GM23338 (cell line): ENCODE measurements around the gene NEK6. TPM values are rescaled to one million over a fixed set of nuclear protein-coding genes. Genes with fewer than 3 reads are reported as not detected.

Source experiments
- ATAC-seq: fragments of 200-7000 bp; cut with Tn5 transposase; 3 replicates; pipeline ENCODE4 v1.9.1; 2020
- DNase-seq: peaks from one replicate; pipeline ENCODE4 v3.0.0-alpha.2; 2015; ENCODE audit warnings: low spot score
- H2AFZ ChIP-seq: fragments of 200-600 bp; sonication (generic); 2 replicates; pipeline ENCODE4 v1.8.0; 2016; ENCODE audit warnings: antibody characterized with exemption, mild to moderate bottlenecking, moderate library complexity
- H3F3A ChIP-seq: fragments of 200-600 bp; sonication (generic); replicated peaks from 2 replicates; pipeline ENCODE4 v1.8.0; 2017; ENCODE audit warnings: antibody characterized with exemption, mixed run types, low read depth
- H3K27ac ChIP-seq: fragments of 200-600 bp; sonication (generic); 2 replicates; pipeline ENCODE4 v1.6.1; 2016; ENCODE audit warnings: low read depth
- H3K27me3 ChIP-seq: fragments of 200-600 bp; sonication (generic); 2 replicates; pipeline ENCODE4 v1.8.0; 2016; ENCODE audit warnings: mild to moderate bottlenecking, mixed run types, moderate library complexity; ENCODE audit not compliant: insufficient read depth
- H3K36me3 ChIP-seq: fragments of 200-600 bp; sonication (generic); 2 replicates; pipeline ENCODE4 v1.8.0; 2016; ENCODE audit warnings: mild to moderate bottlenecking; ENCODE audit not compliant: insufficient read depth
- H3K4me1 ChIP-seq: fragments of 200-600 bp; sonication (generic); 2 replicates; pipeline ENCODE4 v1.8.0; 2016; ENCODE audit warnings: mild to moderate bottlenecking, moderate library complexity; ENCODE audit not compliant: insufficient read depth
- H3K4me2 ChIP-seq: fragments of 200-600 bp; sonication (generic); 2 replicates; pipeline ENCODE4 v1.7.1; 2017; ENCODE audit warnings: mixed run types
- H3K4me3 ChIP-seq: fragments of 200-600 bp; sonication (generic); 2 replicates; pipeline ENCODE4 v1.6.1; 2016; ENCODE audit warnings: mixed run types
- H3K79me2 ChIP-seq: fragments of 200-600 bp; sonication (generic); replicated peaks from 2 replicates; pipeline ENCODE4 v1.8.0; 2017; ENCODE audit warnings: mild to moderate bottlenecking; ENCODE audit not compliant: insufficient read depth
- H3K9me2 ChIP-seq: fragments of 200-600 bp; sonication (generic); 2 replicates; pipeline ENCODE4 v1.8.0; 2017; ENCODE audit not compliant: insufficient read depth
- H4K20me1 ChIP-seq: fragments of 200-600 bp; sonication (generic); replicated peaks from 2 replicates; pipeline ENCODE4 v1.8.0; 2017; ENCODE audit warnings: mild to moderate bottlenecking; ENCODE audit not compliant: insufficient read depth
- H3K27ac Mint-ChIP-seq: 2 replicates; pipeline ENCODE4 v1.8.0; 2020; ENCODE audit warnings: inconsistent platforms, mild to moderate bottlenecking, moderate library complexity, mixed read lengths
- H3K27me3 Mint-ChIP-seq: 3 replicates; pipeline ENCODE4 v1.8.0; 2022; ENCODE audit warnings: low read depth, mild to moderate bottlenecking, moderate library complexity, mixed read lengths, inconsistent platforms; ENCODE audit not compliant: insufficient read depth, poor library complexity
- H3K36me3 Mint-ChIP-seq: 3 replicates; pipeline ENCODE4 v1.8.0; 2021; ENCODE audit warnings: low read depth, mild to moderate bottlenecking, inconsistent platforms, moderate library complexity, mixed read lengths
- H3K4me1 Mint-ChIP-seq: 3 replicates; pipeline ENCODE4 v1.8.0; 2020; ENCODE audit warnings: mild to moderate bottlenecking, inconsistent platforms, mixed read lengths
- H3K4me3 Mint-ChIP-seq: 3 replicates; pipeline ENCODE4 v1.8.0; 2021; ENCODE audit warnings: moderate library complexity, mild to moderate bottlenecking, inconsistent platforms, mixed read lengths
- H3K9me3 Mint-ChIP-seq: 3 replicates; pipeline ENCODE4 v1.8.0; 2020; ENCODE audit warnings: moderate library complexity, mild to moderate bottlenecking, inconsistent platforms, mixed read lengths
- CREB1 ChIP-seq: fragments of 250-450 bp; sonication (Bioruptor Pico); IDR thresholded peaks from 2 replicates; pipeline ENCODE4 v1.5.0; 2020; ENCODE audit warnings: low read depth, mild to moderate bottlenecking, moderate library complexity
- CTCF ChIP-seq, 2 experiments: fragments of 200-600 bp in 1 of 2; sonication (generic) in 1 of 2; conservative IDR thresholded peaks; 2 replicates each; pipeline versions ENCODE4 v1.5.1 to v1.6.1; 2016 to 2017; ENCODE audit warnings: antibody characterized with exemption in 2 of 2, low read depth in 2 of 2, mild to moderate bottlenecking in 2 of 2, moderate library complexity in 1 of 2
- JUNB ChIP-seq: IDR thresholded peaks from one replicate; pipeline ENCODE4 v1.6.1; 2016; ENCODE audit warnings: antibody characterized with exemption; ENCODE audit not compliant: unreplicated experiment
- NANOG ChIP-seq: IDR thresholded peaks from 2 replicates; pipeline ENCODE4 v1.6.1; 2016; ENCODE audit warnings: antibody characterized with exemption, borderline replicate concordance
- STAT1 ChIP-seq: IDR thresholded peaks from one replicate; pipeline ENCODE4 v1.6.1; 2016; ENCODE audit warnings: antibody characterized with exemption; ENCODE audit not compliant: unreplicated experiment
- ZNF114 ChIP-seq: fragments of 250-450 bp; sonication (Bioruptor Pico); IDR thresholded peaks from 2 replicates; pipeline ENCODE4 v1.5.0; 2020; ENCODE audit warnings: mild to moderate bottlenecking, moderate library complexity
- ZNF331 ChIP-seq: fragments of 250-450 bp; sonication (Bioruptor Pico); IDR thresholded peaks from 2 replicates; pipeline ENCODE4 v1.5.0; 2020; ENCODE audit warnings: low read depth, mild to moderate bottlenecking, moderate library complexity
- polyA plus RNA-seq: library from polyadenylated mRNA; unstranded; fragments of >200 nt; fragmentation: Nextera tagmentation; extraction: Ambion mirVana; gene quantifications from 2 replicates; pipeline ENCODE4 v1.2.1, GENCODE V29; 2016
- total RNA-seq: library from RNA; depleted of rRNA; stranded (reverse); fragments of >200 nt; shearing (Covaris generic); gene quantifications from 2 replicates; pipeline ENCODE4 v1.2.3, GENCODE V29; 2014

NEK6 gene
- total and polyA plus RNA-seq, 2 experiments from 2014 or later: 8.1 to 11.2 TPM

DNA sequence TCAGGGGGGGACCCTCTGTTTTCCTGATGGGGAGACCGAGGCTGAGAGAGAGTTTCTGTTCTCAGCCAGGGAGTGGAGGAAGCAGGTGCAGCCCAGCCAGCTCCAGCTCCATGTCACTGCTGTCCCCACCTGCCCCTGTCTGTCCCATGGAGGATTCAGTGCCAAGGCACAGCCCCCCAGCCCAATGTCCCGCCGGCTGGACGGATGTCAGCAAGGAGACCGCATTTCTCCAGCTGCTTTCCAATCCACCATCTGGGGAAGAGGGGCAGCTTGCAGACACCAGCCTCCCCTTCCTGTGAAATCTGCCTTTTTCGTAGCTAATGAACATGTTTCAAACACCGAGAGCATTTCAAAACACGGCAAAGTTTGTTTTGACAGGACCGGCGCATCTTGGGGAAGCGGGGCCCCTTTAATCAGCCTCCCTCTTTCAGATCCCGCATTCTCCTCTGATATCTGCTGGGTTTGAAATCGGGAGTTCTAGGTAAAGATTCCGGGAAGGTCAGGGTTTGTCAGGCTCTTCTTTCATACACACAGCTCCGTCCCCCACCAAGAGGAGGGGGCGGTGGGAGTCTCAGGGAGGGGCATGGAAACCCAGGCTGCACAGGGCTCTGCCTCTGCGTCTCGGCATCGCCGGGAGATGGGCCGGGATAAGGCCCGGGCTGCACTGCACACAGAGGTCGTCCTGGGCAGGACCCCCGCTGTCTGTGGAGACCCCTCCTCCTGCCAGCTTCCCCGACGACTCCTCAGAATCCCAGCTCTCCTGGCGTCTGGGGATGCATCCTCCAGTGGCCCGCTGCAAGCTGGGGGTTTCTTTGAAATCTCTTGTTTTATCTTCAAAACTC, 74.8 kb downstream of the NEK6 start:
- ATAC-seq: no peak; the same call in 2 of the 3 replicates
- Histone ChIP-seq H3K4me2 (no peak overlapping the region), H3K9me2 (no peaks in the 10 kb centered on the region), H3K27ac (no peak overlapping the region), H3K4me3 (no peak overlapping the region), H3F3A (no peaks in the 10 kb centered on the region), H2AFZ (no peak overlapping the region), H3K36me3 (no peaks in the 10 kb centered on the region), H3K79me2 (no peaks in the 10 kb centered on the region), H3K4me1 (no peaks in the 10 kb centered on the region), H3K27me3 (no peaks in the 10 kb centered on the region), H4K20me1 (no peaks in the 10 kb centered on the region)
- Mint-ChIP-seq H3K36me3 (peaks cover 6% of the 10 kb centered on the region), H3K9me3 (0 out of 3 replicates have a peak, but pooled peaks cover 6% of the 10 kb centered on the region), H3K4me1 (peaks cover 3% of the 10 kb centered on the region; the same call in 1 of the 3 replicates), H3K4me3 (no peak overlapping the region), H3K27ac (no peak overlapping the region), H3K27me3 (peaks cover 3% of the 10 kb centered on the region)
- no peak for TF ChIP-seq JUNB
- TF ChIP-seq CTCF (conservative IDR thresholded peaks at IDR 0.05; ENCODE audit: low read depth in 2 of 2): no peak
- TF ChIP-seq STAT1: no peak
- no peak for TF ChIP-seq NANOG
- TF ChIP-seq ZNF331 (CRISPR knock-in tag): no peak
- no peak for TF ChIP-seq CREB1
- DNase-seq: no peak

DNA sequence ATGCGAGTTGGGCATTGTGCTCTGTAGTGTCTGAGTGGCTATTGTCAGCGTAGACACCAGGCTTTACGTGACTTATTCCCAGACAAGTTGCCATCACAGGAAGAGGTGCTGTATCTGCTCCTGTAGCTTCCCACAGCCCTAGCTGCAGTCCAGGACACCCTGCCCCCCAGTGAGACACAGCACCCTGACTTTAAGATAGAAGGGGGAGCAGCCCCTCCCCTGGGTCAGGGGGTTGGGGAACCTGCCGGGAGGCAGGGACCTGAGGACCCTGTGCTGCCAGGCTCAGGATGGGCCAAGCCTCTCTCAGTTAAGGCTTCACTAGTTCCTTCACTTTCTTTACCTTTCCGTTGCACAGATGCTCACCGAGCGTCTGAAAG, 75.4 kb downstream of the NEK6 start:
- peaks cover 3% of the 10 kb centered on the region; the same call in 1 of the 3 replicates for H3K4me1 Mint-ChIP-seq
- Histone ChIP-seq H3K79me2 (no peaks in the 10 kb centered on the region), H3K27me3 (no peaks in the 10 kb centered on the region), H3K36me3 (no peaks in the 10 kb centered on the region), H3K4me3 (no peak overlapping the region), H3K4me2 (no peak overlapping the region), H4K20me1 (no peaks in the 10 kb centered on the region), H3K27ac (no peak overlapping the region), H3K9me2 (no peaks in the 10 kb centered on the region), H3F3A (no peaks in the 10 kb centered on the region), H2AFZ (no peak overlapping the region), H3K4me1 (no peaks in the 10 kb centered on the region)
- DNase-seq: no peak
- no peak overlapping the region for H3K4me3 Mint-ChIP-seq
- peaks cover 9% of the 10 kb centered on the region; the same call in 1 of the 3 replicates for H3K9me3 Mint-ChIP-seq
- H3K27me3 Mint-ChIP-seq: peaks cover 3% of the 10 kb centered on the region
- peaks cover 13% of the 10 kb centered on the region for H3K36me3 Mint-ChIP-seq
- no peak for ATAC-seq
- H3K27ac Mint-ChIP-seq: no peak overlapping the region
- TF ChIP-seq ZNF114 (CRISPR knock-in tag): no peak
